ENCODE measurements around the gene CDH20.
A peak's percentile ranks its signal among the peaks of the same experiment; 100 is the strongest.
"Not testable (repeated sequence)": the region's sequence is repeated elsewhere in the genome, so short reads cannot be mapped to it uniquely, and the experiment has no call there.

CDH20 gene

GRCh38 chr18:61348230-61348629 is 15.0 kb downstream of the CDH20 start:
- no peak for DNase-seq (ENCODE audit: low read depth)

GRCh38 chr18:61350578-61350977 is 17.3 kb downstream of the CDH20 start:
- no peak for DNase-seq (ENCODE audit: low read depth)

- no peak for DNase-seq (ENCODE audit: low read depth)
These were observed 18.8 kb downstream of the CDH20 start for GRCh38 chr18:61352059-61352458.

DNA sequence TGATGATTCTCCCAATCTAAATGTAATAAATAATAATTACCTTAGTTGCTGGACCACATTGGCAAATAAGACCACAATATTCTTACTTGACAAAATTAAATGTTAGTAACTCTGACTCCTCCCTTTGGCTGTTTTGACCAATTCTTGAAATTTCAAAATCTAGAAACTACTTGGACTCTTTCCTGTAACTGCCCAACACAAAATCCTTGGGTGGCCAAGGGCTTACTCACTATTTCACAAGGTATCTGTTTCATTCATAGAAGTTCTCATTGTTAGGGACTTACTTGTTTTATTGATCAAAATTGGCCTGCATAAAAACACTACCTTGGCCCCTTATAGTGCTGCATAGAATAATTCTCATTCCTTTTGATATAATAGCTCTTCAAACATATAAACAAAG is 19.4 kb downstream of the CDH20 start:
- DNase-seq (ENCODE audit: low read depth), result no peak

GRCh38 chr18:61360404-61361383 is 27.5 kb downstream of the CDH20 start:
- no peak for DNase-seq (ENCODE audit: low read depth)

DNA sequence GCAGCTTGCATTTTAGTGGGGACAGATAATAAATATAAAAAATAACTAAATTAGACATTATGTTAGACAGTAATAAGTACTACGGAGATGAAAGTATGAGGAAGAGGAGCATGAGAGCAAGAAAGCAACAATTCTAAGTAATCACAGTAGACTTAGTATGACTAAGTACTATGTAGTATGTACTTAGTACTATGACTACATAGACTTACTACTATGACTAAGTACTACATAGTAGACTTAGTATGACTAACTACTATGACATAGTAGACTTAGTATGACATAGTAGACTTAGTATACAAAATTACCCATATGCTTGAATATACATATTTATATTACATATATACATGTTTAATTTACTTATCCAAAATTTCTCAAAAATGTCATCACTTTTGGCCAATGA is 29.3 kb downstream of the CDH20 start:
- DNase-seq (ENCODE audit: low read depth), result no peak

- no peak for DNase-seq (ENCODE audit: low read depth)
These were observed 31.7 kb downstream of the CDH20 start for GRCh38 chr18:61364953-61365352.

DNA sequence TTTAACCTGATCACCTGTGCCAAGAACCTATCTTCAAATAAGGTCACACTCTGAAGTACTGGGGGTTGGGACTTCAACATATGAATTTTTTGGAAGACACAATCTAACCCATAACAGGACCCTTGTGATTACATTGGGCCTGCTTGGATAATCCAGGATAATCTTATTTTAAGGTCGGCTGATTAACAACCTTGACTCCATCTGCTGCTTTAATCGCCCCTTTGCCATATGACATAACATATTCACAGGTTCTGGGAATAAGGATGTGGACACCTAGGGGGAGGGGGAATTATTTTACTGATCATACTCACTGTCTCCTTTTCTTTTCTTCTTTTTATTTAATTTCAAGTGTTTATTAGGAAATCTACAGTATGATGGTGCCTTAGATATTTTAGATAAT is 34.8 kb downstream of the CDH20 start:
- no peak for DNase-seq (ENCODE audit: low read depth)

DNA sequence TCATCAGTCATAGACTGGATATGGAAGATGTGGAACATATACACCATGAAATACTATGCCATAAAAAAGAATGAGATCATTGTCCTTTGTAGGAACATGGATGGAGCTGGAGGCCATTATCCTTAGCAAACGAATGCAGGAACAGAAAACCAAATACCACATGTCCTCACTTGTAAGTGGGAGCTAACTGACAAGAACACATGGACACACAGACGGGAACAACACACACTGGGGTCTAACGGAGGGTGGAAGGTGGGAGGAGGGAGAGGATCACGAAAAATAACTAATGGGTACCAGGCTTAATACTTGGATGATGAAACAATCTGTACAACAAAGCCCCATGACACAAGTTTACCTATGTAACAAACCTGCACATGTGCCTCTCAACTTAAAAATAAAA is 36.4 kb downstream of the CDH20 start:
- not testable (repeated sequence) for DNase-seq (ENCODE audit: low read depth)

GRCh38 chr18:61371111-61371510 is 37.9 kb downstream of the CDH20 start:
- DNase-seq (ENCODE audit: low read depth), result no peak

GRCh38 chr18:61379827-61380226 is 46.6 kb downstream of the CDH20 start:
- no peak for DNase-seq (ENCODE audit: low read depth)

GRCh38 chr18:61388010-61388409 is 54.8 kb downstream of the CDH20 start:
- no peak for DNase-seq (ENCODE audit: low read depth)

GRCh38 chr18:61394983-61395382 is 61.8 kb downstream of the CDH20 start:
- DNase-seq (ENCODE audit: low read depth), result no peak

- no peak for DNase-seq (ENCODE audit: low read depth)
These were observed 64.0 kb downstream of the CDH20 start for GRCh38 chr18:61397222-61397621.

DNA sequence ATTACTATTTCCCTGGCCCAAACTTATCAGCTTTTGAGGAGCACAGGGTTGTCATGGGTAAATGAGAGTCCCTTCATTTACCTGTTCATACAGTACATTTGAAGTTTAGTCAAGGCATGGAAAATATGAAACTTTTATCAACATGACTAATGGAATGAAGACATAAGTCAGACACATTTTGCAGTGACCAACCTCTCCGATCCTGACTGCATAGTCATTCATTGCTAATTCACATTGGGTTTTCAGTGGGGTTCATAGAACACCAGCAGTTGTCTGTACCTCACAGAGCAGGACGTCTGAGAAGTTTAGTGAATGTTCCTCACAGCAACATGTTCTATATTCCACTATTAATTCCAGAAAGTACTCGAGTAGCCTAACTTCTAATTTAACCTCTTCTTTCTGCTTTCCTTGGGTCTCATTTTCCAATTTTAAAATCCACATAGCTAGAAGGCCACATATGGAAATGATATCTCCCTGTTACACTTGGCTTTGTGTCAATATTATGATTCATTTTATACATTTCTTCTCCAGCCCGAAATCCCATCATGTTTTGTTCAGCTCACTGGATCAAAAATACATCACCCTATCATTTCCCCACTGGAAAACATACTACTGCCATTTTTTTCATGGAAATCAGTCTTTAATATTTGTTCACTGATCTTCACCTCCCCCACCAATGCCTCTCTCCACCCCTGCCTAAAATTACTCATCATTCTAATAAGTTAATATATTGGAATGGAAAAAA is 65.9 kb downstream of the CDH20 start:
- DNase-seq (ENCODE audit: low read depth), result no peak

DNA sequence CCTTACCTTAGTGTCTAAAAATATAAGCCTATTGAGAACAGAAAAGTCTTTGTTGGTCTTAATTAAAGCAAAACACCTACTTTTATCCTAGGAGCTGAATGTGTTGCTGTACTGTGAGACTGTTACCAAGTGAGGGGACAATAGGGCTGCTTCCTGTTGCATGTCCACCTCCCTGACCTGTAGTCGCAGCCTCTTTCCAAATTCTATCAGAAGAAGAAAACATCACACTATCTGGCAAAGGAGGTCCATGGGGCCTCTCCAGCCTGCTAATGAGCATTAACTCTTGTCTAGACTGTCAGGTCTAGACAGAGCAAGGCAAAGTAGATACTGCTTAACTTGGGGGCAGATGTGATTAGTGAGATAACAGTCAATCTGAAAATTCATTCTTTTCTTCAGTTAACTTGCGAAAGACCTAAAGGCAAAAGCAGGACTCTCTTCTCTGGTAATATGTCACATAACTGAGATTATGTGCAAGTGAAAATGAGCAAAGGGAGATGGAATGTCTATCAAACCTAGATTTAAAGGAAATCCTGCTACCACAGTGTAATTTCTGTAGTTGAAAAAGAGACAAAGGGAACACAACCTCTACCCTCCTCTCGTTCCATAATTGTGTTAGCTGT is 66.9 kb downstream of the CDH20 start:
- no peak for DNase-seq (ENCODE audit: low read depth)

DNA sequence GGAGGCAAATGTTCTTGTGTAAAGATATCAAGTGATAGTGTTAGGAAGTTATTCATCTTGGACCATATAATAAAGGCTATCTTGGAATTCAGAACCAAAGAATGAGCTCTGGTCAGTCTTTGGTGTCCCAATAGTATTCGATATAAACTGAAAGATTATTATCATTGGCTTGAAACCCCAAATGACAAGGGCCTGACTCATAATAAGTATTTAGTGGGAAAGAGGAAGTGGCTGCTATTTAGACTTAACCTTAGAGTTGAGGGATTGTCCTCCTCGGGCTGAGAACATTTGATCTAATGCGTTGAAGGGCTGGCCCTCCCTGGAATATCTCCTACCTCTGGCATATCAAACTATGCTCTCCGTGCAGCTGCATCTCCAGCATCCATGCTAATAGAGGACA is 67.5 kb downstream of the CDH20 start:
- peak; percentile 34 for DNase-seq (ENCODE audit: low read depth)

GRCh38 chr18:61402726-61403125 is 69.5 kb downstream of the CDH20 start:
- no peak for DNase-seq (ENCODE audit: low read depth)

GRCh38 chr18:61413396-61413795 is 80.2 kb downstream of the CDH20 start:
- no peak for DNase-seq (ENCODE audit: low read depth)

GRCh38 chr18:61414086-61414485 is 80.9 kb downstream of the CDH20 start:
- DNase-seq (ENCODE audit: low read depth), result no peak

DNA sequence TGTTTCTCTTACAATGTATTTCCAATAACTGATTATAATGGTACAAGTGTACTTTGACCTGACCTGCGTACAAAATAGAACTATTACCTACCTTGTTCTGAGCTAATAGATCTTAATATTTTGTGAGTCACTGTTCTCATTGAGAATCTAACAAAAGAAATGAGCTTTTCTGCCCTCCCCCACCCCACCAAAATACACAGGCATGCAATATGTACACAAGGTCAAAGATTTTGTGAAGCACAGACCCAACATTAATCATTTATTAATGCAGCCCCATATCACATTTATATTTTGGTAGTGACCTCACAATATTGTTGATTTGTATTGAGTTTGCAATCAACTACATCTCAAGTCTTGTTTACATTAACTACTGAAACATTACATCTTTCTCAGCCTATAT is 86.5 kb downstream of the CDH20 start:
- DNase-seq (ENCODE audit: low read depth), result no peak

GRCh38 chr18:61420218-61420885 is 87.1 kb downstream of the CDH20 start:
- DNase-seq (ENCODE audit: low read depth), result no peak

Data from GM04503 (cell line).